ENCODE results near the gene PCTP. TPM values are rescaled to one million over a fixed set of nuclear protein-coding genes. Genes with fewer than 3 reads are reported as not detected.

Gene PCTP
- total RNA-seq, 1 experiment from 2014 or later: 17.1 TPM

- H3K23me2 ChIP-seq (ENCODE audit: insufficient read length, low read depth, low read length, poor library complexity, severe bottlenecking): no peaks in the 10 kb centered on the region
- H4K20me1 ChIP-seq (ENCODE audit: control insufficient read depth, insufficient read depth, insufficient read length): no peaks in the 10 kb centered on the region
- no peak overlapping the region for H4K5ac ChIP-seq (ENCODE audit: insufficient read length, low read depth, low read length)
- H3K9me3 Mint-ChIP-seq: no peaks in the 10 kb centered on the region
- H2BK20ac ChIP-seq (ENCODE audit: low read depth, low read length, poor library complexity, severe bottlenecking): no peak overlapping the region
- no peak for TF ChIP-seq CTCF (conservative IDR thresholded peaks at IDR 0.05)
- no peak overlapping the region for H3K27ac Mint-ChIP-seq
- H3K27ac ChIP-seq (ENCODE audit: insufficient read length, low read depth, low read length): no peak overlapping the region
- no peak overlapping the region for H3K4me2 ChIP-seq (ENCODE audit: insufficient read depth, insufficient read length, low read length)
- H3K56ac ChIP-seq (ENCODE audit: insufficient read length, low read depth, low read length): no peak overlapping the region
- H4K91ac ChIP-seq (ENCODE audit: insufficient read length, low read depth, low read length): no peak overlapping the region
- no peak overlapping the region for H3K18ac ChIP-seq (ENCODE audit: insufficient read length, low read depth, low read length)
- H3K4ac ChIP-seq (ENCODE audit: low read depth, low read length): no peak overlapping the region
- H3K36me3 Mint-ChIP-seq (ENCODE audit: insufficient read depth in 1 of 3, low read depth in 3 of 3): no peaks in the 10 kb centered on the region
- no peaks in the 10 kb centered on the region for H3K9me3 ChIP-seq (ENCODE audit: control insufficient read depth, low read depth, low read length)
- no peaks in the 10 kb centered on the region for H3K79me2 ChIP-seq (ENCODE audit: insufficient read depth, low read length)
- H3K9ac ChIP-seq (ENCODE audit: extremely low read depth, insufficient read length, low read length): no peak overlapping the region
- 0 out of 2 replicates have a peak, but pooled peaks cover 3% of the 10 kb centered on the region for H3K27me3 ChIP-seq (ENCODE audit: insufficient read depth, low read length)
- H2BK12ac ChIP-seq (ENCODE audit: insufficient read length, low read depth, low read length): no peak overlapping the region
- H3K27me3 Mint-ChIP-seq (ENCODE audit: low read depth): no peaks in the 10 kb centered on the region
- WGBS (ENCODE audit: extremely low coverage, insufficient read length, low lambda C conversion rate): no CpG with 5 or more reads among the region's 1 CpG
- H3K4me1 ChIP-seq (ENCODE audit: insufficient read depth, low read length): peaks cover 8% of the 10 kb centered on the region; the same call in 1 of the 2 replicates
- H2BK120ac ChIP-seq (ENCODE audit: low read depth, low read length, poor library complexity, severe bottlenecking): no peak overlapping the region
- no peaks in the 10 kb centered on the region for H3K79me1 ChIP-seq (ENCODE audit: insufficient read depth, low read depth, low read length, poor library complexity, severe bottlenecking)
- H4K8ac ChIP-seq (replicated peaks; ENCODE audit: insufficient read length, low read depth, low read length): no peak overlapping the region
- H3K4me1 Mint-ChIP-seq: peaks cover 43 to 65% of the 10 kb centered on the region in 2 experiments
- H3K23ac ChIP-seq (ENCODE audit: insufficient read length, low read depth, low read length): no peak overlapping the region
- no peak overlapping the region for H2BK5ac ChIP-seq (ENCODE audit: insufficient read length, low read length)
- H3K14ac ChIP-seq (ENCODE audit: insufficient read depth, low read length): no peak overlapping the region
- DNase-seq: no peak
- no peak overlapping the region for H3K4me3 Mint-ChIP-seq
- no peak overlapping the region for H2AFZ ChIP-seq (ENCODE audit: low read length)
- H2BK15ac ChIP-seq (ENCODE audit: low read depth, low read length): no peak overlapping the region
- no peak overlapping the region for H2AK5ac ChIP-seq (ENCODE audit: insufficient read length, low read length)
- H3T11ph ChIP-seq (ENCODE audit: low read length): no peak overlapping the region
Measured at GRCh38 chr17:55730380-55730779, 20.5 kb upstream of the PCTP start.
